RPMI7951 (cell line): Measurements from ENCODE around the gene TAOK3. TPM values are rescaled to one million over a fixed set of nuclear protein-coding genes. Genes with fewer than 3 reads are reported as not detected.
"Not testable (repeated sequence)": the region's sequence is repeated elsewhere in the genome, so short reads cannot be mapped to it uniquely, and the experiment has no call there.

Source experiments
- DNase-seq: peaks from one replicate; pipeline ENCODE4 v3.0.0-alpha.2; 2012; ENCODE audit warnings: low read depth
- total RNA-seq: library from RNA; depleted of rRNA; stranded (reverse); fragments of >200 nt; shearing (Covaris generic); gene quantifications from 2 replicates; pipeline ENCODE4 v1.2.3, GENCODE V29; 2014

Gene TAOK3
- total RNA-seq, 1 experiment from 2014 or later, result 22.6 TPM

GRCh38 chr12:118140825-118141224, 231.9 kb downstream of the TAOK3 start:
- DNase-seq, result no peak

DNA sequence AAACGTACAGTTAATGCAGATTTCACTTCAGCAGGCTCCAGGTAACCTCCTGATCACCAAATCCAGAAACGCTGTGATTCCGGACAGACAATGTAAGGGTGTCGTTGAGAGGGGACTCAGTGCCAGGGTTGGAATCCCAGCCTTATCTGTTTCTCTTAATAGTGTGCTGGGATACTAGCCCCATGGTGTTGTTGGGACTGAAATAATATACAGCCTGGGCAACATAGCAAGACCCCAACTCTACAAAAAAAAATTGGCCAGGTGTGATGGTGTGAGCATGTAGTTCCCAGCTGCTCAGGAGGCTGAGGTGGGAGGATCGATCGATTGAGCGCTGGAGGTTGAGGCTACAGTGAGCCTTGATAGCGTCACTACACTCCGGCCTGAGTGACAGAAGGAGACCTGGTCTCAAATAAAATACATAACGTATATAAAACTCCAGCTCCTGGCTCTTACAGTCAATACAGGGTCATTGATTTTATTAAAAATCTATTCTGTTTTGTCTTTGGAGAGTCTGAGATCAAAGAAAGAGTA, 235.5 kb downstream of the TAOK3 start:
- no peak for DNase-seq

- peak; percentile 46 for DNase-seq
Observed at GRCh38 chr12:118136559-118137003, 236.1 kb downstream of the TAOK3 start.

DNA sequence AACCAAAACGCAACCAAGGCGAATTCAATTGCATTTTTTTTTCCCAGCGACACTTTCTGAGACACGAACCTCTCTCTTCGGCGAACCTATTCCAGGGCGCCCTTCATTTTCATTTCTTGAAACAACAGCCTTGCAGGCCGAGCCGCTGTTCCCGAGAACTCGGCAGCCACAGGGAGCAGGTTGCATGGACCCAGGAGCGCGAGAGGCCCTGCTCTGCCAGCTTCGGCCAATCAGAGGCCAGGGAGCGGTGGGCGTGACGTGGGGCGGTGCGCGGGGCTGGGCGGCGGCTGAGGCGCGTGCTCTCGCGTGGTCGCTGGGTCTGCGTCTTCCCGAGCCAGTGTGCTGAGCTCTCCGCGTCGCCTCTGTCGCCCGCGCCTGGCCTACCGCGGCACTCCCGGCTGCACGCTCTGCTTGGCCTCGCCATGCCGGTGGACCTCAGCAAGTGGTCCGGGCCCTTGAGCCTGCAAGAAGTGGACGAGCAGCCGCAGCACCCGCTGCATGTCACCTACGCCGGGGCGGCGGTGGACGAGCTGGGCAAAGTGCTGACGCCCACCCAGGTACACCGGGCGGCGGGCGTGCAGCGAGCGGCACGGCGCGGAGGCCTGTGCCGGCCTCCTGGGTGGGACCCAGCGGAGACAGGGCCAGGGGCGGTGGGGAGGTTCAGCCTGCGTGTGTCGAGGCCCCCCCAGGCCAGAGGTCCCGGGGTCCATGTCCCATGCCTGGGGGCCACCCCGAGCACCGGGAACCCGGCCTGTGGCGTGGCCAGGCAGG, 236.7 kb downstream of the TAOK3 start, which contains the start of gene PEBP1:
Gene PEBP1 (plus strand): TSS at position 337 of the 771 bp plus-strand sequence. CDS start 86 bp downstream, at position 423.
- peak; percentile 87 for DNase-seq

GRCh38 chr12:118129436-118129835, 243.3 kb downstream of the TAOK3 start:
- DNase-seq, result not testable (repeated sequence)

GRCh38 chr12:118127867-118128266, 244.8 kb downstream of the TAOK3 start:
- DNase-seq, result no peak

DNA sequence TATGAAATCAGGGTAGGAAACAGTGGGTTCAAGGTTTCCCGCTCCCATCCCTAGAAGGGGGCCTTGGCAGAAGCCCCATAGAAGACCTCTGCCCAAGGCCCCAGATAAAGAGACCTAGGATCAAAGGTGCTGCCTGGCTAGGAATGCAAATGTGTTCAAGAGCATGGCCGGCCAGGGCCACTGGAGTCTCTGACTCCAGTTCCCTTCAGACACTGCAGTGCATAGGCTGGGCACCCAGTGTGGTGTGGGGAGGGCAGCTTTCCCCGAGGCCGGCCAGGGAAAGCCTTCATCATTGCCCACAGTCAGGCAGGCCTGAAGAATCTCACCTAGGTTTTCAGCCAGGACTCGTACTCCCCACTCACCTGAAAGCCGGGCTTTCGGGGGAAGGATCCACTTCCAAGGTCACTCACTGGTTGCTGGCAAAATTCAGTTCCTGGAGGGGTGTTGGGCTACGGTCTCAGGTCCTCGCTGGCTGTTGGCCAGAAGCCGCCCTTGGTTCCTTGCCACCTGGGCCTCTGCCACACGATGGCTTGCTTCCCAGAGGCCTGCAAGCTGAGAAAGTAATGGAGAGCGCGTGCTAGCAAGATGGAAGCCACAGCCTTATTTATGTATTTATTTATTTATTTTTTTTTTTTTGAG, 246.5 kb downstream of the TAOK3 start:
- no peak for DNase-seq

GRCh38 chr12:118125743-118126118, 247.0 kb downstream of the TAOK3 start:
- no peak for DNase-seq

DNA sequence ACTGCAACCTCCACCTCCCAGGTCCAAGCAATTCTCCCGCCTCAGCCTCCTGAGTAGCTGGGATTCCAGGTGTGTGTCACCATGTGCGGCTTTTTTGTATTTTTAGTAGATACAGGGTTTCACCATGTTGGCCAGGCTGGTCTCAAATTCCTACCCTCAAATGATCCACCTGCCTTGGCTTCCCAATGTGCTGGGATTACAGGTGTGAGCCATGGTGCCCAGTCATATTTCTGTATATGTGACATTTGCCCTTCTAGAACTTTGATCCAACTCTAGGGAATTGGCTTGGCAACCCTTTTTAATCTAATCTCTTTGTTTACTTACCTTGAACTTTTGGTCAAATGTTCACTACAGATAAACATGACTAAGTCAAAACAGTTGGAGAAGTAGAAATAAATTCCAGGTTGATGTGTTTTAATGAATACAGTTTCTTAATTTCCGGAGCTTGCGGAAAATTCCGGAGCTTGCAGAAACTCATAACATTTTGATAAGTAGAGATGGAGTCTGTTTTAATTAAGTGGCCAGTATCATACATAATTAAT, 248.3 kb downstream of the TAOK3 start:
- DNase-seq, result no peak

DNA sequence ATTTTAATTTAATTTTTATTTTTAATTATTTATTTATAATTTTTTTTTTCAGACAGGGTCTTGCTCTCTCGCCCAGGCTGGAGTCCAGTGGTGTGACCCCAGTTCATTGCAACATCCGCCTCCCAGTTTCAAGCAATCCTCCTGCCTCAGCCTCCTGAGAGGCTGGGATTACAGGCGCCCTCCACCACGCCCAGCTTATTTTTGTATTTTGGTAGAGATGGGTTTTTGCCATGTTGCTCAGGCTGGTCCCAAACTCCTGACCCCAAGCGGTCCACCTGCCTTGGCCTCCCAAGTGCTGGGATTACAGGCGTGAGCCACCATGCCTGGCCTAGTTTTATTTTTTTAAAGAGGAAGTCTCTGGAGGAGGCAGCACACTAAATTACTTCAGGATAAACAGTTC, 250.4 kb downstream of the TAOK3 start:
- DNase-seq, result no peak

- DNase-seq, result peak; percentile 53
Observed at GRCh38 chr12:118120579-118121363, 251.9 kb downstream of the TAOK3 start.

- DNase-seq, result no peak
Observed at GRCh38 chr12:118119449-118119879, 253.2 kb downstream of the TAOK3 start.

- peak; percentile 17 for DNase-seq
Observed at GRCh38 chr12:118109088-118109487, 263.6 kb downstream of the TAOK3 start.

GRCh38 chr12:118107694-118108093, 265.0 kb downstream of the TAOK3 start:
- no peak for DNase-seq

- DNase-seq, result no peak
Observed at GRCh38 chr12:118107011-118107410, 265.7 kb downstream of the TAOK3 start.

GRCh38 chr12:118103601-118104382, 268.9 kb downstream of the TAOK3 start, which contains the start of gene VSIG10:
Gene VSIG10, minus strand, starts transcription at chr12:118104011. Its CDS starts 340 bp downstream, at chr12:118103671.
- peak; percentile 80 for DNase-seq

DNA sequence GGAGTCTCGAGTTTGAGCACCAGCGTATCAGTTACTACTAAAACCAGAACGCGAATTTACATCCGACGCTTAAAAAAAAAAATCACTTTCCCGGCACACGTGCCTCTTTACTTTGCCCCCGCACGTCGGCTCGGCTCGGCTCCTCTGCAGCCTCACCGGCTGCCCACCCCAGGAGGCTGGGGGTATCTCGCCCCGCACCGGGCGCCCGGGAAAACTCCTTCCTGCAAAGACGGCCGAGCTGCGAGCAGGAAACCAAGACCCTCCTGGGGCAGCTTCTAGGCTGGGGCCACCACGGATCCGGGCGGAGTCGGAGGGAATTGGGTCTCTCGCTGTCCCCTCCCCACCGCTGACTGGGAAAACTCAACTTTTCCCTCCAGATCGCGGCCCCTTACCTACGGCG, 269.5 kb downstream of the TAOK3 start:
- DNase-seq, result peak; percentile 8

DNA sequence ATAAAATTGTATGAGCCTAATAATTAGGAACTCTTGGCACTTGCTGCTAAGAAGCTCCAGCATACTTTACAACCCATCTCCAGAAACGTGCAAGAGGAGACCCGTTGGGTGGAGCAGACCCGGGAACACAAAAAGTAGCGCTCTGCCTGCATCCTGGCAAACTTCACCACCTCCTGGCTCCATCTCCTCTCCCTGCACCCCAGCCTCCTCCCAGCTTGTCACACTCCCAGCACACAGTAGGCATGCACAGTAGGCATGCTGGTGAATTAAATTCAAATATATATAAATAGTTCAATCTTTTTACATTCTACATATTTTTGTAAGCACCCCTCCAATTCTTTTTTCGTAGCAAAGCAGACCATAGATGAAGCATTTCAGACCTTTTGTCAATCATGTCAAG, 270.1 kb downstream of the TAOK3 start:
- no peak for DNase-seq

DNA sequence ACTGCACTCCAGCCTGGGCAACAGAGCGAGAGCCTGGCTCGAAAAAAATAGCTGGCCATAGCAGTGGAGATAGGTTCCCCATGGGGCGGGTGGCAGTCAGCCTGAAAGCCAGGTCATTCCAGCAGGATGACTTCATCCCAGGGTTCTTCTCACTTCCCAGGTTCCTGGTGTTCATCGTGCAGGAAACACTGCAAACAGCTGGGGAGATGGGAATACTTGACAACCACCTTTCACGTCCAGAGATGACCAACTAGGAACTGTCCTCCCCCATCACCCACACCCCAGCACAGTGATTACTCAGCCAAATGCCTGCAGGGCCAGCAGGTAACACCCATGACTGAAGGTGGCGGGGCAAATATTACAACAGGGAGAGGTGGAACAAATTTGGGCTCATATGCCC, 270.6 kb downstream of the TAOK3 start:
- peak; percentile 5 for DNase-seq

GRCh38 chr12:118101051-118101450, 271.7 kb downstream of the TAOK3 start:
- no peak for DNase-seq
